ENCODE measurements around the gene BCCIP. TPM values are rescaled to one million over a fixed set of nuclear protein-coding genes. Genes with fewer than 3 reads are reported as not detected.

The BCCIP gene
- total and polyA plus RNA-seq, 4 donors, result 21.9 to 44.1 (median 31.2) TPM

GRCh38 chr10:125838802-125839575, 15.6 kb downstream of the BCCIP start (continued):
- TF ChIP-seq ZBTB33 (IDR thresholded peaks at IDR 0.05), result no peak
- TF ChIP-seq, protein P1, sequence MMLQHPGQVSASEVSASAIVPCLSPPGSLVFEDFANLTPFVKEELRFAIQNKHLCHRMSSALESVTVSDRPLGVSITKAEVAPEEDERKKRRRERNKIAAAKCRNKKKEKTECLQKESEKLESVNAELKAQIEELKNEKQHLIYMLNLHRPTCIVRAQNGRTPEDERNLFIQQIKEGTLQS (IDR thresholded peaks at IDR 0.05), result no peak
- TF ChIP-seq NR2F2 (IDR thresholded peaks at IDR 0.05), result no peak
- TF ChIP-seq EGR1 (IDR thresholded peaks at IDR 0.05; ENCODE audit: low read depth in 2 of 2), result no peak

DNA sequence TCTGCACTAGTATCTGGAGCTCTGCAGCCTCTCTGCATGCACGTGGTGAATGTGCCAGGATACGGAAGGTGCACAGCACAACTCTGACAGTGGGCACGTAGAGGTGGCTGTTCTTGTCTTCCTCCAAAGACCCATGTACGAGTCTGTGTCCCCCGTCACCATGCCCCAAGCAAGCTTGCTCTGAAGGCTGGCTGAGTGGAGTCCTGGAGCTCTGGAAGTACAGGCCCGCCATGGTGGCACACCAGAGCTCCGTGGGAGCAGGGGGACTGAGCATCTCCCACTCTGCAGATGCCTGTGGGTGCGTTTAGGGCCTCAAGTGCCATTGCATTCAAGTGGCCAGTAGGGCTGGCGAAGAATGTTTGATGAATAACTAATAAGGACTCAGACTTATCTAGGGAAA, 17.1 kb downstream of the BCCIP start:
- no peaks in the 10 kb centered on the region for H3K27me3 ChIP-seq (ENCODE audit: control insufficient read depth in 4 of 4, insufficient read depth in 4 of 4, low read length in 3 of 4)
- H3K4me1 ChIP-seq (ENCODE audit: control insufficient read depth in 4 of 4, insufficient read depth in 4 of 4, low read length in 3 of 4), result peaks cover 2 to 10% (median 9%) of the 10 kb centered on the region in 4 donors
- no peaks in the 10 kb centered on the region for H3K9me3 ChIP-seq (ENCODE audit: control insufficient read depth in 4 of 4, low read length in 3 of 4)
- peaks cover 7 to 52% (median 40%) of the 10 kb centered on the region in 4 donors for H3K36me3 ChIP-seq (ENCODE audit: control insufficient read depth in 4 of 4, insufficient read depth in 3 of 4, low read depth in 1 of 4, low read length in 3 of 4)
- TF ChIP-seq HNF4G (IDR thresholded peaks at IDR 0.05), result no peak
- no peak for TF ChIP-seq FOXA1 (IDR thresholded peaks at IDR 0.05)
- TF ChIP-seq, protein P2, sequence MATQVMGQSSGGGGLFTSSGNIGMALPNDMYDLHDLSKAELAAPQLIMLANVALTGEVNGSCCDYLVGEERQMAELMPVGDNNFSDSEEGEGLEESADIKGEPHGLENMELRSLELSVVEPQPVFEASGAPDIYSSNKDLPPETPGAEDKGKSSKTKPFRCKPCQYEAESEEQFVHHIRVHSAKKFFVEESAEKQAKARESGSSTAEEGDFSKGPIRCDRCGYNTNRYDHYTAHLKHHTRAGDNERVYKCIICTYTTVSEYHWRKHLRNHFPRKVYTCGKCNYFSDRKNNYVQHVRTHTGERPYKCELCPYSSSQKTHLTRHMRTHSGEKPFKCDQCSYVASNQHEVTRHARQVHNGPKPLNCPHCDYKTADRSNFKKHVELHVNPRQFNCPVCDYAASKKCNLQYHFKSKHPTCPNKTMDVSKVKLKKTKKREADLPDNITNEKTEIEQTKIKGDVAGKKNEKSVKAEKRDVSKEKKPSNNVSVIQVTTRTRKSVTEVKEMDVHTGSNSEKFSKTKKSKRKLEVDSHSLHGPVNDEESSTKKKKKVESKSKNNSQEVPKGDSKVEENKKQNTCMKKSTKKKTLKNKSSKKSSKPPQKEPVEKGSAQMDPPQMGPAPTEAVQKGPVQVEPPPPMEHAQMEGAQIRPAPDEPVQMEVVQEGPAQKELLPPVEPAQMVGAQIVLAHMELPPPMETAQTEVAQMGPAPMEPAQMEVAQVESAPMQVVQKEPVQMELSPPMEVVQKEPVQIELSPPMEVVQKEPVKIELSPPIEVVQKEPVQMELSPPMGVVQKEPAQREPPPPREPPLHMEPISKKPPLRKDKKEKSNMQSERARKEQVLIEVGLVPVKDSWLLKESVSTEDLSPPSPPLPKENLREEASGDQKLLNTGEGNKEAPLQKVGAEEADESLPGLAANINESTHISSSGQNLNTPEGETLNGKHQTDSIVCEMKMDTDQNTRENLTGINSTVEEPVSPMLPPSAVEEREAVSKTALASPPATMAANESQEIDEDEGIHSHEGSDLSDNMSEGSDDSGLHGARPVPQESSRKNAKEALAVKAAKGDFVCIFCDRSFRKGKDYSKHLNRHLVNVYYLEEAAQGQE (IDR thresholded peaks at IDR 0.05), result no peak
- TF ChIP-seq RXRA (IDR thresholded peaks at IDR 0.05), result no peak
- TF ChIP-seq EGR1 (IDR thresholded peaks at IDR 0.05; ENCODE audit: low read depth in 2 of 2), result no peak
- TF ChIP-seq, protein P1 (IDR thresholded peaks at IDR 0.05), result no peak
- no peak for TF ChIP-seq RAD21 (IDR thresholded peaks at IDR 0.05)
- no peak for TF ChIP-seq TAF1 (conservative IDR thresholded peaks at IDR 0.05)
- TF ChIP-seq, protein P3, sequence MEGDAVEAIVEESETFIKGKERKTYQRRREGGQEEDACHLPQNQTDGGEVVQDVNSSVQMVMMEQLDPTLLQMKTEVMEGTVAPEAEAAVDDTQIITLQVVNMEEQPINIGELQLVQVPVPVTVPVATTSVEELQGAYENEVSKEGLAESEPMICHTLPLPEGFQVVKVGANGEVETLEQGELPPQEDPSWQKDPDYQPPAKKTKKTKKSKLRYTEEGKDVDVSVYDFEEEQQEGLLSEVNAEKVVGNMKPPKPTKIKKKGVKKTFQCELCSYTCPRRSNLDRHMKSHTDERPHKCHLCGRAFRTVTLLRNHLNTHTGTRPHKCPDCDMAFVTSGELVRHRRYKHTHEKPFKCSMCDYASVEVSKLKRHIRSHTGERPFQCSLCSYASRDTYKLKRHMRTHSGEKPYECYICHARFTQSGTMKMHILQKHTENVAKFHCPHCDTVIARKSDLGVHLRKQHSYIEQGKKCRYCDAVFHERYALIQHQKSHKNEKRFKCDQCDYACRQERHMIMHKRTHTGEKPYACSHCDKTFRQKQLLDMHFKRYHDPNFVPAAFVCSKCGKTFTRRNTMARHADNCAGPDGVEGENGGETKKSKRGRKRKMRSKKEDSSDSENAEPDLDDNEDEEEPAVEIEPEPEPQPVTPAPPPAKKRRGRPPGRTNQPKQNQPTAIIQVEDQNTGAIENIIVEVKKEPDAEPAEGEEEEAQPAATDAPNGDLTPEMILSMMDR (IDR thresholded peaks at IDR 0.05; ENCODE audit: low read depth, low read length, missing input control), result no peak
- TF ChIP-seq JUND (IDR thresholded peaks at IDR 0.05), result no peak
- TF ChIP-seq NR2F2 (IDR thresholded peaks at IDR 0.05), result no peak
- TF ChIP-seq SP1 (IDR thresholded peaks at IDR 0.05), result no peak
- TF ChIP-seq GABPA (IDR thresholded peaks at IDR 0.05 in 1 of 2, conservative IDR thresholded peaks at IDR 0.05 in 1 of 2), result no peak
- no peak for TF ChIP-seq FOXA2 (IDR thresholded peaks at IDR 0.05)
- TF ChIP-seq YY1 (IDR thresholded peaks at IDR 0.05), result no peak
- no peak for TF ChIP-seq HNF4A (conservative IDR thresholded peaks at IDR 0.05)
- no peak overlapping the region for H3K4me3 ChIP-seq (ENCODE audit: low read depth in 1 of 3, low read length in 3 of 3)
- no peak for DNase-seq (ENCODE audit: low spot score)
- H3K27ac ChIP-seq (ENCODE audit: low read depth in 1 of 2, low read length in 2 of 2), result no peak overlapping the region
- 96% methylated on average over 9 of the region's 9 CpGs for WGBS
- H3K9ac ChIP-seq (ENCODE audit: low read depth in 1 of 2, low read length in 2 of 2), result no peak overlapping the region

All from liver (tissue), 9 donors.